ENCODE measurements around the gene BDNF. TPM values are rescaled to one million over a fixed set of nuclear protein-coding genes. Genes with fewer than 3 reads are reported as not detected.
"Not testable (repeated sequence)": the region's sequence is repeated elsewhere in the genome, so short reads cannot be mapped to it uniquely, and the experiment has no call there.

Gene BDNF
- polyA plus RNA-seq, 3 donors = 1.6 to 1.7 (median 1.6) TPM

DNA sequence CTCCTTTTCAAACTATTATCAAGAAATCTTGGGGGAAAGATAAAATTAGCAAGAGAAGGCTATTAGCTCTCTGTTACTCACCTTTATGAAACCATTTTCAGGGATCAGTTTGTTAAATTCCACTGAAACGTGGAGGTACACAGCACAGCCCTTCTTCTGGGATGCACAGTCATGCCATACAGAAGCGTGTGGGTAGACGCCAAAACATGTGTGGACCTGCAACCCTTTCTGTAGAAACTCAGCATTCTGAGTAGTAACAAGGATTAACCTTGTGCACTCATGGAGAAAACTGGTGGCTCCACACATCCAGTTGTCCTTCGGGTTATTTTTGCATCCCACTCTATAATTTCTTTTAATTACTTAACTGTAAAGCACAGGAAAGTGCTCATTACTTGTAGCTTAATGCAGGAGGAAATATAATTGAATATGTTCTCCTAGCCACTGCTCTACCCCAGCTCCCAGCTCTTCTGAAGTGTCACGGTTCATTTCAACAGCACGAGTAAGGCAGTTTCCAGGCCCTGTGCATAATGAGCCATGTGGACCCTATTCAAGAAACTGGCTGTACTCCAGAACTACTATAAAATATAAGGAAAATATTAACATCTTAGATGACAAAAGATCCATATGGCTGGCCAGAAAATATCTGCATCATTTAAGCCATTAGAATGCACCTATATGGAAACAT lies 26.1 kb downstream of the BDNF start:
- DNase-seq (ENCODE audit: low read depth in 3 of 3, low spot score in 2 of 3) = no peak

DNA sequence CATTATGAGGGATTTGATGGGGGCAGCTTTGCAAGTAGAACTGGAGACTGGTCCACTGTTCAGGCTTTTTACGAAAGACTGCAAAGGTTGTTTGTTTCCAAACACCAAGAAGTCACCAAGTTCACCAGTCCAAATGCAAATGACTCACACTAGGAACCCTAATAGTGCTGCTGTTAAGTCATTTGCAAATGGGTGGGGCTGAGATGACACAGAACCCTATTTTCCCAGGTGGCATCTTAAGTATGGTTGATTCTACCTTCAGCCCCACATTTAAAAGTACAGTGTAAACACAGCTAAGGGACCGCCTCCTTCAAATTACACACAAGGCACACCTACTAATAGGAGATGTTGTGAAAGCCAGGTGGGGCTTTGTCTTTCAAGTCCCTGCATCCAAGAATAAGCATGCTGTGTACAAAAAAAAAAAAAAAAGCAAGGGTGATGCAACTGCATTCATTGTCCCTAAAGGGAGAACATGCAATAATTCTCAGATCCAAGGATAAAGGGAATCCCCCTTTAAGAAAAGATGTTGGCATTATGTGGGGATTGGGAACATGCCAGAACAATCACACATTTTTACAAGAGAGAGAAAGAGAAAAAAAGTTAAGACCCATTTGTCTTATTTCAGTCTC lies 27.3 kb downstream of the BDNF start:
- DNase-seq (ENCODE audit: low read depth in 3 of 3, low spot score in 2 of 3) = no peak

DNA sequence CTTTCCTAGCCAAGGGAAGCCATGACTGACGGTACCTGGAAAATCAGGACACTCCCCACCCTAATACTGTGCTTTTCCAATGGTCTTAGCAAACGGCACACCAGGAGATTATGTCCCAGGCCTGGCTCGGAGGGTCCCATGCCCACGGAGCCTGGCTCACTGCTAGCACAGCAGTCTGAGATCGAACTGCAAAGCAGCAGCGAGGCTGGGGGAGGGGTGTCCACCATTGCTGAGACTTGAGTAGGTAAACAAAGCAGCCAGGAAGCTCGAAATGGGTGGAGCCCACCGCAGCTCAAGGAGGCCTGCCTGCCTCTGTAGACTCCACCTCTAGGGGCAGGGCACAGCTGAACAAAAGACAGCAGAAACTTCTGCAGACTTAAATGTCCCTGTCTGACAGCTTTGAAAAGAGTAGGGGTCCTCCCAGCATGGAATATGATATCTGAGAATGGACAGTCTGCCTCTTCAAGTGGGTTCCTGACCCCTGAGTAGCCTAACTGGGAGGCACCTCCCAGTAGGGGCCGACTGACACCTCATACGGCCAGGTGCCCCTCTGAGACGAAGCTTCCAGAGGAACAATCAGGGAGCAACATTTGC lies 34.6 kb downstream of the BDNF start:
- not testable (repeated sequence) for DNase-seq (ENCODE audit: low read depth in 3 of 3, low spot score in 2 of 3)

DNA sequence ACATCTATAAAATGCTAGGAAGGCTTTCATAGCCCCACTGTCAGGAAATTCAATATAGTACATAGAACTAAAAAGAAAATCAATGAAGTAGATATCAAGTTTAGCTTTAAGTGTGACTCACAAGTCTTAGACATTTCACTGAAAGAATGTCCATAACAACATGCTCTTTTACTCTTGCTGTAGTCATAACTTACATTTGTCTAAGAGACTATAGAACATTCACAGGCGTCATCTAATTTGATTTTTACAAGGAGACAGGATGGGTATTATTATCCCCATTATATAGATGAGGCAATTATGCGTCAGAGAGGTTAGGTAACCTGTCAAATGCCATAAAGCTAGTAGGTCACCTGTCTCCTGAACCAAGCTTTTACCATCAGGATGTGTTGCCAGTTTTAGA lies 36.9 kb downstream of the BDNF start:
- DNase-seq (ENCODE audit: low read depth in 3 of 3, low spot score in 2 of 3) = no peak

DNA sequence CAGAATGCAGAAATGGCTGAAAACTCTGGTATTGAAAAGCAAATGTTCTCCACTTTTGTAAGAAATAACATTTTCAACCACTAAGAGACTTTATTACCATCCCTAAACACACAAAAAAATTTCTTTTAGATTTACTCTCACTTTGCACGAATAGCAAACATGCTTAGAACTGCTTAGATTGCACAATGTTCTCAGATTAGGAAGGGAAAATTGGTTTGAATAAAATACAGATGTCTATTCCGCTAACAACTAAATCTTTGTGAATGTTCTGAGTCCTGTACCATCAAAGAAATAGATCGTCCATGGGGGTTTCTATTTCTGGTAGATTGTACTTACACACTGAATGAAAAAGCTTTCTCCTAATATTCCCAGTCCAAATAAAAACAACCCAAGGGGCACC lies 40.1 kb downstream of the BDNF start:
- DNase-seq (ENCODE audit: low read depth in 3 of 3, low spot score in 2 of 3) = no peak

DNA sequence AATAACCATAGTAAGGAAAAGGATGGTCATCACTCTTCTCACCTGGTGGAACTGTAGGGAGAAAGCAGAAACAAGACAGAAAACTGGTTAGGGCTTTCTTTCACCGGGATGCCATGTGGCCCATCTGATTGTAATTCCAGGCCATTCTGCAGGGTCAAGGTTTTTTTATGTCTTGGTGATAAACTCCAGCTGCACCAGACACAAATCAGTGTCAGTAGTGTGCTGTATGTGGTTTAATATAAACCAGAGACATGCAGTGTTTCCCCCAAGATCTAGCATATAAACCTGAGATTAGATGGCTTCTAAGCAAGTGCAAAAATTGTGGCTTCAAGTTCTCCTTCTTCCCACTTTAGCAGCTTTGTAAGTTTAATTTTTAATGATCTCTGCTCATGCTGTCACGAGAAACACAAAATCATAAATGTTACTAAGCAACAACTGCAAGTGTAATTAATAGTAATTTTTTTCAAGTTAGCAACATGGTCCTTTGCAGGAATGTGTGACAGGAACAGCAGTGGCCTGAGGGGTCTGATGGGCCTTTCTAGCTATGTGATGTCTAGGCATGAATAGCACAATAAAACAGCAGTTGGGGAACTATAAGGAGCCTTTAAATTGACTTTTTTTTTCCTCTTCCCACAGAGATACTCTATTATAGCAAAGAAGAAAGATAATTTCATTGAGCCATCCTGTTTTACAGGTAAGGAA lies 41.6 kb downstream of the BDNF start:
- no peak for DNase-seq (ENCODE audit: low read depth in 3 of 3, low spot score in 2 of 3)

DNA sequence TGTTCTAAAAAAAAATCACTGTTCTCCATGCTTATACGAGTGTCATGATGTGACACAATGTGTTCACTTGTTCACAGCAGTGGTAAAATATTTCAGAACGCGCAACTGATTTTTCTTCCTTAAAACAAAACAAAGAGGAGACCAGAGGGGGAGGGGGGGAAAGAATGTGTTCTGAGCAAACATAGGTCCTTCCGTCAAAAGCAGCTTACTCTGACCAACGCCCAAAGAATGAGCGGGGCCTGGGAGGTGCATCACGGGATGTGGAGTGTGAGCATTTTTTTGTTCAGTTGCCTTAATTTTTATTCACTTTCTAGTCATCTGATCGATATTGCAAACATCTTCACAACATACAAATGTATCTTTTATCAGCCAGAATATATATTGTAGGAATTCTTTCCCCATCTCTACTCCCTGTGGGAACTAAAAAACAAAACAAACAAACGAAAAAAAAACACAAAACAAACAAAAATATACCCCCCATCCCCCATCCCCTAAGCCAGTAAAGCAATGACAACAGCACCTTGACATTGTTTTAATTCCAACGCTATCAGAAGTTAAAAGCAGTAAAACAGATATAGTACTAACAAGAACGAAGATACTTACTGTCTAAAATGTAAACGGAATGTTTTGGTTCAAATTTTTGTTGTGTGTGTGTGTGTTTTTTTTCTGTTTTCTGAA lies 43.3 kb downstream of the BDNF start:
- no peak for DNase-seq (ENCODE audit: low read depth in 3 of 3, low spot score in 2 of 3)

DNA sequence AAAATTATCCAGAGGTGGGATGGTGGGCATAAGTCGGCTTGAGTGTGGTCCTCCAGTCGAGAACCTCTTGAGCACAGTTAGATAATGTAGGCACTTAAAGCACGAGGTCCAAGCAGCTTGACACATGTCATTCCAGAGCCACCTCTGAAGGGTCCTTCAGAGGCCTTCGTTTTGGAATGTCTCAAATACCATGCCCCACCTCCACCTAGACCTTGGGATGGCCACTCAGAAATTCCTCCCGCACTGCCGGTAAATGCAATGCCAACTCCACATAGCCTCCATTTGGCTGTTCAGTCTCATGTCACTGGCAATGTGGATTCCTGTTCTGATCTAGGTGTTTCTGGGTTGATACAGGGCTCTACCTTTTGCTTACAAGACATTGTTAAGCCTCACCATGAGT lies 43.9 kb downstream of the BDNF start:
- no peak for DNase-seq (ENCODE audit: low read depth in 3 of 3, low spot score in 2 of 3)

DNA sequence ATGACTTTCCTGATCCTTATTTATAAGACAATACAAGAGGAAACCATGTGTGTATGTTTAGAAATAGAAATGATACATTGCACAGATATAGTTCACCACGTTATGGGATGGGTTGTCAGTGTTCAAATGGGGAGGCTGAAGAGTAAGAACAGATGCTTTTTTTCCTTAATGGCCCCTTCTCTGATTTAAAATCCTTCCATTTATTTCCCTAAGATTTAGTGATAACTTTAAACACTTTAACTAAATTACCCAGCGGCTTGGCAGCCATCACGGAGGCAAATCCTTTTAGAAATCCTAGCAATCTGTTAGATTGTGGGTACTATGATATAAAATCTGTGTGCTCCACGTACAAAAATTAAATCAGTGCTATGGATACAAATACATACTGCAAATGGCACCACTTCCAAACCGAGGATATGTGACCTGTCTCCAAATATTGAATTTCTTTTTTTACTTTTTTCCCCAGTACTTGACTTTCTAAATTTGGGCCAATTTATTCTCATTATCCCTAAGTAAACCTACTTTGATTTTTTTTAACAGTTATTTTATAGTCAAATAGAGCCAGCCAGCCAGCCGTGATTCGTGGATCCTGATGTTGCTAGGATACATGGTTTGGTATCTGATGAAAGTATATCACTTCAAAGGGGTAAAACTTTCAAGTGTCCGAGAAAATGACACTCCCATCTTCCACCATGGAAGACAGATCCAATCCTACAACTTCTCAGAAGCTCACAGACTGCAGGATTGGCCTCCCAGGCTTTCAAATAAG lies 46.1 kb downstream of the BDNF start:
- no peak for DNase-seq (ENCODE audit: low read depth in 3 of 3, low spot score in 2 of 3)

DNA sequence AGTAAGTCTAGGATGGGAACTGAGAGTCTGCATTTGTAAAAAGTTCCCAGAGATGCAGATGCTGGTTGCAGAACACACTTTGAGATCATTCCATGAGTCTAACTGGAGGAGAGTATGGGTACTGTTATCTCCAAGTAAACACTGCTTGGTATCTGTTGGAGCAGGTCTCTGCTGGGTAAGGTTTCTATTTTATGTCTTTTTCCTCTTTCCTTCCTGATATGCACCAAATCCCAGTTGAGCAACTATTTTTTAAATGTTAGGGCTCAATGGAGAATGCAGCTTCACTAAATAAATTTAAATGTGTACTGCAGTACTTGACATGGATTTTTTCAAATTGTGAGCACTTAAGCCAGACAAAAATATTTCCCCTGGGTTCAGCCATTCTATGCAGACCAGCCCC lies 48.5 kb downstream of the BDNF start:
- no peak for DNase-seq (ENCODE audit: low read depth in 3 of 3, low spot score in 2 of 3)

DNA sequence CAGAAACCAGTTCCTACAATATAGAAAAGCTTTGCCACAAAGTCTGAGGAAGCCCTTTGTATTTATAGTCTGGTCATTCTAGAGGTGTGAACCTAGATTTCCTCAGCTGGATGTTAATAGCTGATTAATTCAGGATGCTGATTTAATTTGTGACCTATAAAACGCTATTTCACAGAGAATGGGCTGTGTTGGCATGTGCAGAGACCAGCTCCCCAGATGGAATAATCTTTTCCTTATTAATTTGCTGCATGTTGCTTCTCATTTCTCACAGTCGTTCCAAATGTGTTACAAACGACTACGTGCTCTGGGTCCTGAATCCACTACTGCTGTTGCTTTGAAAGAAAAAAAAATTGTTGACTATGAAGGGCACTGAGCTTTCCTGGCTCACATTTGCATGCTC lies 49.3 kb downstream of the BDNF start:
- no peak for DNase-seq (ENCODE audit: low read depth in 3 of 3, low spot score in 2 of 3)

DNA sequence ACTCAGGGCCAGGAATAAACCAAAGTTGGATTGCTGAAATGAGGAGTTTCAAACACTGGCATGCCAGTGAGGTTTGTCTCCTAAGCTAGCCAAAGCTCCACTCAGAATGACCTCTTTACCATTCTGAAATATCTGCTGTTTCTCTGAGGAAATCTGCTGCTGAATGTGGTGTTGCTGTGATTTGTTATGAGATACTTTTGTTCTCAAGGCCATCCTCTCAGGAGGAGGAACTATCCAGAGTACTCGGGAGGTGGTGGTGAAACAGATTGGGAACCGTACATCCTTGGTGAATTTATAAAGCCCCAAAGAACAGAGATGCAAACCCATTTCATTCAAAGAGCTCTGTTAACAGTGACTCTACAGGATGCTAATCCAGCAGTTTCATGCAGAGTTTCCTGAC lies 50.5 kb downstream of the BDNF start:
- DNase-seq (ENCODE audit: low read depth in 3 of 3, low spot score in 2 of 3) = no peak

DNA sequence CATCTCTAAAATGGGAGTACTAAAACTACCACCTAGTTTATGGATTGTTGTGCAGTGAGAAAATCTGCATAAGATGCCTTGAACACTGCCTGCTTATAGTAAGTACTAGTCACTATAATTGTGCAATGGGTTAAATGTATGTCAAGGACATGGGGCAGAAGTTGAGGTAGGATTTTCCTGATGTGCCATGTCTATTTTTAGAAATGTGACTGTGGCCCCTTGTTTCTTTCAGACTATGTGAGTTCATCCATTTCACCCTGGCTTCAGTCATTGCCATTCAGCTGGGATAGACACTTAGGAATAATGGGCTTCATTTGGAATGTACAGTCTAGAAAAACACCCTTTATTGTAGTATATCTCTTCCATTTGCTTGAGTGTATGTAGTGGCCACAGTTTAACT lies 51.4 kb downstream of the BDNF start:
- no peak for DNase-seq (ENCODE audit: low read depth in 3 of 3, low spot score in 2 of 3)

DNA sequence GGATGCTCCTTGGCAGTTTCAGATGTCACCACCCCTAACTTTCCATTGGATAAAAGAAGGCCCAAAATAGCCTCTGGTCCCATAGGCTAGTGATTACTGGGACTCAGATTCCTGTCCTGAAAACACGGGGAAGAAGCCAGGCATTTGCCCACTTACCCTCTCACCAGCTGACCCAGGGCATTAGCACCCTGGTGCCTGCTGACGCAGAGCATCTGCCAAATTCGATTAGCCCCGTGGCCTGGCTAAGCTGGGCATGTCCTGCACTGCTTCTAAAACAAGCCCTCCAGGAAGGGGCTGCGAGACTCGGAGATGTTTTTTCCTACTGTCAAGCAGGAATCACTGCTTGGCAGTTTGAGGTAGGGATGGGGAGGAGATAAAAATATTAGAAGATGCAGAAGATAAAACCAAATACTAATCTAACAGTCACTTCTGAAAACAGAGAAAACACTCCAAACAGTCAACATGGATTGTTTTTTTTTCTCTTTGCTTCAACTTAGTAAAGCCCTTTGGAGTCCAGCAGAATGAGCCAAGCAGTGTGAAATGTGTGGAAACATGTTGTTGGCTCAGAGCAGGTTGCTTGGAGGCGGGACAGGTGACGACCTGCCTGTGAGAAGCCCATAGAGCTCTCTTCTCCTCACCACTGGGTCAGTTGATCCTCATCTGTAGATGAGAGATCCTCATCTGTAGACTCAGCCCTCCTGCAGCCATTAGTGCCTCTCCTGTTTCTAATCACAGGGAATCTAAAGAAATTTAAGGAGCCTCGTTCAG lies 54.0 kb downstream of the BDNF start:
- DNase-seq (ENCODE audit: low read depth in 3 of 3, low spot score in 2 of 3) = no peak

DNA sequence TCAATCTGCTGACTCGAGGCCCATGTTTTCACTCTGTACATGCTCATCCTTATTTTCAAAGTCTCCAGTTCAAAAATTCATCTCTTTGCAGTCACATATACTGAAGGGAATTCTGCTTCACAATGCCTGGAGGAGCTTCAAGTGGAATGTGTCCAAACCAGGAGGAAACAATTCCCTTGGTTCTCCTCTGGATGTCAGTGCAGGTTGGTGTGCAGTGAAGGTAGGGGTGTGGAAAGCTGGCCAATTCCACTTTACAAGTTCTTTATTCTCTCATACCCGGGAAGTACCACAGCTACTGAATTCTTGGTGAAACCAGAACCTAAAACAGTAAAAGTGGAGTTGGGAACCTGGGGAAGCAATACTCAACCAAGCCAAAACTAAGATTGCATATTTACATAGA lies 57.3 kb downstream of the BDNF start:
- no peak for DNase-seq (ENCODE audit: low read depth in 3 of 3, low spot score in 2 of 3)

DNA sequence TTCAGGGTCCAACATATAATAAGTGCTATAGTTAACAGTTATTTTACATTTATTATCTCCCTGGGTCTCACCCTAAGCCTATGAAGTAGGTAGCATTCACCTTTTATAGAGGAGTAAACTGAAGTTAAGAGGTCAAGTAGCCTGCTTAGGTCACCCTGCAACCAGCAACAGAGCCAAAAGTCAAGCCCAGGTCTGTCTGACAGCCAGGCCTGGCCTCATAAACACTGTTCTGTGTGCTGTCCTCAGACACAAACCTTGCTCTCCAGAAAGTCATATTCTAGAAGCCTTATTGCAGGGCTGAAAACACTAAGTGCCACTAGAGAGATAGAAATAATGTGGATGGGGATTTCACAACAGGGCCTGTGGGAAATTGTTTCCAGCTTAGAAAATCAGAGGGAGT lies 59.3 kb downstream of the BDNF start:
- no peak for DNase-seq (ENCODE audit: low read depth in 3 of 3, low spot score in 2 of 3)

DNA sequence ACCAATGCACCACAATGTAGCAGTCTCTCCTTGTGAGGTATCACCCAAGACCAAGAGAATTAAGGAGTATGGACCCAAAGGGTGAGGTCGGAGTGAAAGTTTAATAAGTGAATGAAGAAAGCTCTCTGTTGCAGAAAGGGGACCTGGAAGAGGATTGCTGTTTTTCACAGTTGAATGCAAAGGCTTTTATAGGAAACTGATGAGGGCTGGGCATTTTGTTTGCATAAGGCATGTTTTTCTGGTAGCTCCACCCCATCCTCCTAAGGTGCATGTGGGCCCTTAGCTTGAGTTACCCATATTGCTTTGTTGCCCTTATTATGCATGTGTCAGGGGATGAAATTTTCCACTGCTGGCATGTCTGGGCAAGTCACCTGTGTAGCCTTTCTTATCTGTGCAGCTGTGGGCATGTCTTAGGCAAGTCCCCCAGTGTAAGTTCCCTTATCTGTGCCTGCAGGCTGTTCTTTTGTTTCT lies 64.7 kb downstream of the BDNF start:
- DNase-seq (ENCODE audit: low read depth in 3 of 3, low spot score in 2 of 3) = no peak

DNA sequence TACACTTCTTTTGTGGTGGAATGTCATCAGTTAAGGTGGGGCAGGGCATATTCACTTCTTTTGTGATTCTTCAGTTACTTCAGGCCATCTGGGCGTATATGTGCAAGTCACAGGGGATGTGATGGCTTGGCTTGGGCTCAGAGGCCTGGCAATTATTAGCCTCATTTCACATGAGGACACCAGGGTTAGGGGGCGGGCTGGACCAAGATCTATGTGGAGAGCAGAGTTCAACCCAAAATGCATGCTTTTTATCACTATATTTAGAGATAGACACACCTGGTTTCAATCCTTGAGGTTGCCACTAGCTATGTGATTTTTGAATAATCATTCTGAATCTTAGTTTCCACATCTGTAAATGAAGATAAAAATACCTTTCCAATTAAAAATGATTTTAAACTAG lies 65.5 kb downstream of the BDNF start:
- not testable (repeated sequence) for DNase-seq (ENCODE audit: low read depth in 3 of 3, low spot score in 2 of 3)

DNA sequence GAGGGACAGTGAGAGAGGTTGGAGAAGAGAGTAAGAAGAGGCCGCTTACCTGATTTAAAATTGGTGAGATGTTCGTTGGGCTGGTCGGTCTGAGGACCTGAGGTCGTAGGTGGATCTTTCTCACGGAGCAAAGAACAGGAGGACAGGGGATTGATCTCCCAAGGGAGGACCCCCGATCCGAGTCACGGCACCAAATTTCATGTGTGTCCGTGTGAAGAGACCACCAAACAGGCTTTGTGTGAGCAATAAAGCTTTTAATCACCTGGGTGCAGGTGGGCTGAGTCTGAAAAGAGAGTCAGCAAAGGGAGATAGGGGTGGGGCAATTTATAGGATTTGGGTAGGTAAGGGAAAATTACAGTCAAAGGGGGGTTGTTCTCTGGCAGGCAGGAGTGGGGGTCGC lies 66.0 kb downstream of the BDNF start:
- DNase-seq (ENCODE audit: low read depth in 3 of 3, low spot score in 2 of 3) = not testable (repeated sequence)

DNA sequence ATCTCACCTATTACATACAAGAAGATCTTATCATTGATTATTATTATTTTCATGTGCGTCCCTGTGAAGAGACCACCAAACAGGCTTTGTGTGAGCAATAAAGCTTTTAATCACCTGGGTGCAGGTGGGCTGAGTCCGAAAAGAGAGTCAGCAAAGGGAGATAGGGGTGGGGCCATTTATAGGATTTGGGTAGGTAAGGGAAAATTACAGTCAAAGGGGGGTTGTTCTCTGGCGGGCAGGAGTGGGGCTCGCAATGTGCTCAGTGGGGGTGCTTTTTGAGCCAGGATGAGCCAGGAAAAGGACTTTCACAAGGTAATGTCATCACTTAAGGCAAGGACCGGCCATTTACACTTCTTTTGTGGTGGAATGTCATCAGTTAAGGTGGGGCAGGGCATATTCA lies 71.2 kb downstream of the BDNF start:
- DNase-seq (ENCODE audit: low read depth in 3 of 3, low spot score in 2 of 3) = not testable (repeated sequence)
